ENCODE results near the gene CADM1.

CADM1 gene

DNA sequence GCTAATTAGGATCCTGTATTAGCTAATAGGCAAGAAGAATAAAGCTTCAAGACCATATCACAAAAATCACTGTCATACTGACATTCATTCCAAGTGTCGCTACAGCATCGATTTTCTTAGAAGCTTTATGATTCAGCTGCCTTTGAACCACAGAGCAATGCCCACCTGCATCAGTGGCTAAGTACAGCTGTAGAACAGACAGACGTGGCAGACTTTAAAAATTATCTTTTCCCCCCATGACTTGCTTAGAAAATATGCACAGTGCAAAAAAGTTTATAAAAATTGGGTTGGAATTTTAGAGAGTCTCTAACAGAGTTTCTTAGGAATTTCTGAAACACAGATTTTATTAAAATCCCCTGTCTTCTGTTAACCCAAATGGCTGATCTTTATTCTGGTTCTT, 120.8 kb downstream of the CADM1 start:
- DNase-seq (ENCODE audit: low read depth), result no peak
- TF ChIP-seq CTCF (IDR thresholded peaks at IDR 0.05; ENCODE audit: low read depth, low read length, missing control alignments), result no peak
- no peak overlapping the region for H3K4me3 ChIP-seq (ENCODE audit: low read depth, low read length)
- in situ Hi-C loops (cut with HindIII; ENCODE audit: low sequenced_read_pairs), result no loop called here

DNA sequence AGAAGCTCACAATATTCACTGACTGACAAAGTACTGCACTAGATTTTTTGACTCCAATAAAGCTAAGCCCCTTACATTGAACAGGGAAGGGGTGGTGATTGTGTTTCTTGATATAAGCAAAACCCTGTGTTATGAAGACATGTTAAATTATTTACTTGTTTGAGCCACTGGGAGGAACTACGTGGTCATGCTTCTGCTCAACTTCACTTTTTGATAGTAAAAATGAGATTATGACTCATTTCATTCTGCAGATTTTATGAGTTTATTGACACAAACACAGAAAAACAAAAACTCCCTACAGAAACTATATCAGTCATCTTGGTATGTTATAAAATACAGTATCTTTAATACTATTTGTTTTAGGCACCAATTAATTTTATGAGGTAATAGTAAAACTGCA, 124.7 kb downstream of the CADM1 start:
- H3K4me3 ChIP-seq (ENCODE audit: low read depth, low read length), result no peak overlapping the region
- in situ Hi-C loops (cut with HindIII; ENCODE audit: low sequenced_read_pairs), result no loop called here
- no peak for DNase-seq (ENCODE audit: low read depth)

DNA sequence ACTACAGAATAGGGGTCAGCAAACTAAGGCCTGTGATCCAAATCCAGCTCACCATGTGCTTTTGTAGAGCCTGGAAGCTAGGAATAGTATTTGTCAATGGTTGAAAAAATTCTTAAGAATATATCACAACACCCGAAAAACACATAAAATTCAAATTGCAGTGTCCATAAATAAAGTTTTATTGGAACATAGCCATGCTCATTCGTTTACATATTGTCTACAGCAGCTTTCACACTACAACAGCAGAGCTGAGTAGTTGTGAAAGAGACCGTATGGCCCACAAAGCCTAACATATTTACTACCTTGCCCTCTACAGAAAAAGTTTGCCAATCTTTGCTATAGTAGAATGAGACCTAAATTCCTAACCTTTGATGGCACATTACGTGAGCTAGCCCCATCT, 125.7 kb downstream of the CADM1 start:
- TF ChIP-seq CTCF (IDR thresholded peaks at IDR 0.05; ENCODE audit: low read depth, low read length, missing control alignments), result no peak
- H3K4me3 ChIP-seq (ENCODE audit: low read depth, low read length), result no peak overlapping the region
- no peak for DNase-seq (ENCODE audit: low read depth)
- in situ Hi-C loops (cut with HindIII; ENCODE audit: low sequenced_read_pairs), result no loop called here

More for the DNA sequence above, 124.7 kb downstream of the CADM1 start:
- TF ChIP-seq CTCF (IDR thresholded peaks at IDR 0.05; ENCODE audit: low read depth, low read length, missing control alignments), result no peak

- DNase-seq (ENCODE audit: low read depth), result no peak
- in situ Hi-C loops (cut with HindIII; ENCODE audit: low sequenced_read_pairs), result no loop called here
- TF ChIP-seq CTCF (IDR thresholded peaks at IDR 0.05; ENCODE audit: low read depth, low read length, missing control alignments), result no peak
- H3K4me3 ChIP-seq (ENCODE audit: low read depth, low read length), result no peak overlapping the region
Observed at GRCh38 chr11:115377882-115378296, 126.3 kb downstream of the CADM1 start.

GRCh38 chr11:115368616-115369015, 135.6 kb downstream of the CADM1 start:
- in situ Hi-C loops (cut with HindIII; ENCODE audit: low sequenced_read_pairs), result no loop called here
- H3K4me3 ChIP-seq (ENCODE audit: low read depth, low read length), result no peak overlapping the region
- TF ChIP-seq CTCF (IDR thresholded peaks at IDR 0.05; ENCODE audit: low read depth, low read length, missing control alignments), result no peak
- DNase-seq (ENCODE audit: low read depth), result no peak

GRCh38 chr11:115366826-115367225, 137.4 kb downstream of the CADM1 start:
- no peak for TF ChIP-seq CTCF (IDR thresholded peaks at IDR 0.05; ENCODE audit: low read depth, low read length, missing control alignments)
- in situ Hi-C loops (cut with HindIII; ENCODE audit: low sequenced_read_pairs), result no loop called here
- DNase-seq (ENCODE audit: low read depth), result no peak
- no peak overlapping the region for H3K4me3 ChIP-seq (ENCODE audit: low read depth, low read length)

- in situ Hi-C loops (cut with HindIII; ENCODE audit: low sequenced_read_pairs), result no loop called here
- no peak for TF ChIP-seq CTCF (IDR thresholded peaks at IDR 0.05; ENCODE audit: low read depth, low read length, missing control alignments)
- H3K4me3 ChIP-seq (ENCODE audit: low read depth, low read length), result no peak overlapping the region
- no peak for DNase-seq (ENCODE audit: low read depth)
Observed at GRCh38 chr11:115365907-115366306, 138.3 kb downstream of the CADM1 start.

All from astrocyte of the cerebellum (primary cell).